Adrenal gland (tissue), 5 donors: ENCODE measurements around the gene HMX3.

Source experiments
- POLR2A ChIP-seq, 2 donors: fragments of 450-650 bp; IDR thresholded peaks; one replicate each; pipeline ENCODE4 v1.6.1; 2017; ENCODE audit warnings: antibody characterized with exemption in 2 of 2, mild to moderate bottlenecking in 2 of 2, moderate library complexity in 1 of 2
- TF ChIP-seq, protein P1 (sequence below), 6 experiments: fragments of 450-650 bp in 4 of 6; fragments of 200-600 bp in 2 of 6; sonication (generic) in 1 of 6; IDR thresholded peaks; 1 replicate in 5 of 6; 2 replicates in 1 of 6; pipeline versions ENCODE4 v1.5.1 to v1.8.0; 2016 to 2021; ENCODE audit warnings: antibody characterized with exemption in 6 of 6, mild to moderate bottlenecking in 2 of 6, moderate library complexity in 1 of 6
- donor health status: DM: no; HTN: no; CAD: no.

DNA sequence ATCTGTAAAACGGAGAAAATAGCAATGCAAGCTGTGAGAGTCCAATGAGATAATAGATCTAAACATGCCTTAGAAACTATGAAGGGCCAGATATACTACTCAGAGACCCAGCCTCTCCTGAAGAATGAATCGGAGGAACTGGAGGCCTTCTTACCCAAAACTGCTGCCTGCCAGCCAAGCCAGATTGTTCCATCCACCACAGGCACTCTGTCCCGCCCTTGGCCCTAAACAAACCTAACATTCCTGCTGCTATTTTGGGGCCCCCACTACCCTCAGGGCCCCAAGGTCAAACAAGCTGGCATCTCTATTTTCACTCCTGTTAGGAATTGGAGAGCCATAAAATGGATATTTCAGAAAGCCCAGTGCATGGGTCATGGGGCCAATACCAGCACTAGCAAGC is 48.0 kb upstream of the HMX3 start:
- TF ChIP-seq, protein P1, sequence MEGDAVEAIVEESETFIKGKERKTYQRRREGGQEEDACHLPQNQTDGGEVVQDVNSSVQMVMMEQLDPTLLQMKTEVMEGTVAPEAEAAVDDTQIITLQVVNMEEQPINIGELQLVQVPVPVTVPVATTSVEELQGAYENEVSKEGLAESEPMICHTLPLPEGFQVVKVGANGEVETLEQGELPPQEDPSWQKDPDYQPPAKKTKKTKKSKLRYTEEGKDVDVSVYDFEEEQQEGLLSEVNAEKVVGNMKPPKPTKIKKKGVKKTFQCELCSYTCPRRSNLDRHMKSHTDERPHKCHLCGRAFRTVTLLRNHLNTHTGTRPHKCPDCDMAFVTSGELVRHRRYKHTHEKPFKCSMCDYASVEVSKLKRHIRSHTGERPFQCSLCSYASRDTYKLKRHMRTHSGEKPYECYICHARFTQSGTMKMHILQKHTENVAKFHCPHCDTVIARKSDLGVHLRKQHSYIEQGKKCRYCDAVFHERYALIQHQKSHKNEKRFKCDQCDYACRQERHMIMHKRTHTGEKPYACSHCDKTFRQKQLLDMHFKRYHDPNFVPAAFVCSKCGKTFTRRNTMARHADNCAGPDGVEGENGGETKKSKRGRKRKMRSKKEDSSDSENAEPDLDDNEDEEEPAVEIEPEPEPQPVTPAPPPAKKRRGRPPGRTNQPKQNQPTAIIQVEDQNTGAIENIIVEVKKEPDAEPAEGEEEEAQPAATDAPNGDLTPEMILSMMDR (IDR thresholded peaks at IDR 0.05), result no peak
- no peak for TF ChIP-seq POLR2A (IDR thresholded peaks at IDR 0.05)
